K562 (cell line): Measurements from ENCODE around the gene STOM. TPM values are rescaled to one million over a fixed set of nuclear protein-coding genes. Genes with fewer than 3 reads are reported as not detected.

Experiments
- ATAC-seq: fragments of 200-7000 bp; cut with Tn5 transposase; 3 replicates; pipeline ENCODE4 v1.9.1; 2020; ENCODE audit warnings: moderate library complexity
- BruUV-seq: library from RNA; stranded (reverse); fragments of 400-500 nt; replicated peaks from 2 replicates; lab custom pipeline; 2021; lab: Mats Ljungman, UMichigan
- CTCF ChIA-PET: fragments of 300-600 bp; formaldehyde crosslinking; extraction: SDS; loops from one replicate; lab custom pipeline; 2021; ENCODE audit warnings: low intra/inter-chr PET ratio; lab: Yijun Ruan, JAX
- POLR2A ChIA-PET: fragments of 300-600, 350-650 bp; sonication (Branson Sonifier 250); formaldehyde crosslinking; extraction: SDS; loops from one replicate; lab custom pipeline; 2021; ENCODE audit warnings: antibody characterized with exemption, inconsistent platforms; lab: Yijun Ruan, JAX
- DNase-seq, 4 experiments: peaks; one replicate each; pipeline versions ENCODE4 v3.0.0 to v3.0.0-alpha.2; 2011 to 2018; ENCODE audit warnings: low spot score in 3 of 4, mixed read lengths in 3 of 4; ENCODE audit errors: extremely low read depth in 1 of 4
- FAIRE-seq: peaks from 2 replicates; lab custom pipeline; 2011; peaks lifted over from hg19 to GRCh38; lab: Jason Lieb, UNC
- H2AFZ ChIP-seq: 2 replicates; pipeline ENCODE4 v1.6.0; 2011; ENCODE audit warnings: low read depth, low read length, control low read depth, inconsistent platforms
- H3K27ac ChIP-seq: fragments of 200-600 bp; 3 replicates; pipeline ENCODE4 v1.8.0; 2011; ENCODE audit warnings: low read depth, mild to moderate bottlenecking, control low read depth, inconsistent platforms, low read length, moderate library complexity, mixed read lengths; ENCODE audit errors: extremely low read depth
- H3K27me3 ChIP-seq, 2 experiments: fragments of 300-600 bp in 1 of 2; 2 replicates in 1 of 2; 3 replicates in 1 of 2; pipeline versions ENCODE4 v1.6.0 to v1.8.0; 2011; ENCODE audit warnings: inconsistent platforms in 2 of 2, low read length in 2 of 2, mild to moderate bottlenecking in 1 of 2, mixed read lengths in 1 of 2, moderate library complexity in 1 of 2; ENCODE audit not compliant: control insufficient read depth in 2 of 2, insufficient read depth in 2 of 2
- H3K36me3 ChIP-seq: fragments of 300-600 bp; 3 replicates; pipeline ENCODE4 v1.8.0; 2011; ENCODE audit warnings: mild to moderate bottlenecking, low read length, inconsistent platforms; ENCODE audit not compliant: control insufficient read depth, insufficient read depth
- H3K4me1 ChIP-seq, 2 experiments: fragments of 200-600 bp in 1 of 2; replicated peaks in 1 of 2; 2 replicates in 1 of 2; 3 replicates in 1 of 2; pipeline versions ENCODE4 v1.5.1 to v1.8.0; 2011; ENCODE audit warnings: inconsistent platforms in 2 of 2, low read length in 2 of 2, mild to moderate bottlenecking in 1 of 2, mixed read lengths in 1 of 2, moderate library complexity in 1 of 2; ENCODE audit not compliant: control insufficient read depth in 2 of 2, insufficient read depth in 2 of 2
- H3K4me2 ChIP-seq: 2 replicates; pipeline ENCODE4 v1.6.1; 2011; ENCODE audit warnings: low read length, control low read depth, inconsistent platforms, mixed read lengths; ENCODE audit not compliant: insufficient read depth
- H3K4me3 ChIP-seq: fragments of 200-600 bp; sonication (generic), shearing (Covaris generic); 2 replicates; pipeline ENCODE4 v1.5.1; 2016; ENCODE audit warnings: control low read depth, inconsistent platforms
- H3K79me2 ChIP-seq: fragments of 200-600 bp; 3 replicates; pipeline ENCODE4 v1.8.0; 2011; ENCODE audit warnings: low read length, inconsistent platforms; ENCODE audit not compliant: control insufficient read depth, insufficient read depth
- H3K9ac ChIP-seq, 2 experiments: 2 replicates each; pipeline versions ENCODE4 v1.6.0 to v1.6.1; 2011; ENCODE audit warnings: low read depth in 2 of 2, low read length in 2 of 2, control low read depth in 1 of 2, inconsistent platforms in 1 of 2, mild to moderate bottlenecking in 1 of 2, mixed read lengths in 1 of 2; ENCODE audit not compliant: insufficient read depth in 1 of 2
- H3K9me1 ChIP-seq: one replicate; pipeline ENCODE4 v1.6.0; 2011; ENCODE audit warnings: inconsistent platforms, mild to moderate bottlenecking, low read length, moderate library complexity; ENCODE audit not compliant: control insufficient read depth, insufficient read depth
- H3K9me3 ChIP-seq: replicated peaks from 2 replicates; pipeline ENCODE4 v1.5.1; 2011; ENCODE audit warnings: low read depth, low read length, inconsistent platforms; ENCODE audit not compliant: control insufficient read depth, insufficient read depth
- H4K20me1 ChIP-seq: replicated peaks from 2 replicates; pipeline ENCODE4 v1.6.1; 2011; ENCODE audit warnings: low read length, inconsistent platforms, mixed read lengths; ENCODE audit not compliant: control insufficient read depth, insufficient read depth
- CBFA2T3 ChIP-seq: fragments of 450-650 bp; IDR thresholded peaks from 2 replicates; pipeline ENCODE4 v1.6.1; 2017
- DPF2 ChIP-seq: fragments of 450-650 bp; IDR thresholded peaks from 2 replicates; pipeline ENCODE4 v1.6.1; 2016
- ETV1 ChIP-seq: fragments of 450-650 bp; conservative IDR thresholded peaks from 2 replicates; pipeline ENCODE4 v1.6.1; 2016; ENCODE audit warnings: missing genetic modification characterization, control low read depth, low read depth, missing compliant biosample characterization
- ETV5 ChIP-seq: sonication (generic); formaldehyde crosslinking; IDR thresholded peaks from 2 replicates; pipeline ENCODE4 v1.4.0; 2020; ENCODE audit warnings: low read depth, mild to moderate bottlenecking, missing genetic modification reagents
- GABPA ChIP-seq: fragments of 200-800 bp; sonication (Bioruptor generic); conservative IDR thresholded peaks from 2 replicates; pipeline ENCODE4 v1.6.1; 2016; ENCODE audit warnings: low read depth, missing genetic modification characterization, missing compliant biosample characterization
- ID3 ChIP-seq, 2 experiments: fragments of 250-450 bp in 1 of 2; fragments of 450-650 bp in 1 of 2; sonication (Bioruptor Pico) in 1 of 2; IDR thresholded peaks; 2 replicates each; pipeline versions ENCODE4 v1.6.1 to v1.8.0; 2016 to 2021; ENCODE audit warnings: mild to moderate bottlenecking in 2 of 2, moderate library complexity in 2 of 2, missing compliant biosample characterization in 1 of 2, missing genetic modification characterization in 1 of 2
- MECOM ChIP-seq: fragments of 250-450 bp; sonication (Bioruptor Pico); IDR thresholded peaks from 2 replicates; pipeline ENCODE4 v1.8.0; 2022; ENCODE audit warnings: inconsistent platforms
- MEIS2 ChIP-seq: fragments of 450-650 bp; IDR thresholded peaks from 2 replicates; pipeline ENCODE4 v1.6.1; 2014; ENCODE audit warnings: mild to moderate bottlenecking; ENCODE audit not compliant: partially characterized antibody
- POLR2H ChIP-seq: IDR thresholded peaks from 2 replicates; pipeline ENCODE4 v1.6.1; 2016; ENCODE audit warnings: missing genetic modification characterization, low read depth, mild to moderate bottlenecking, control low read depth, missing compliant biosample characterization, moderate library complexity
- RBBP5 ChIP-seq: fragments of 200-600 bp; sonication (generic); IDR thresholded peaks from 2 replicates; pipeline ENCODE4 v1.6.1; 2012; ENCODE audit warnings: borderline replicate concordance, mild to moderate bottlenecking, low read length, control low read depth, inconsistent platforms; ENCODE audit not compliant: insufficient read depth, poor library complexity, severe bottlenecking
- SNIP1 ChIP-seq: fragments of 450-650 bp; IDR thresholded peaks from 2 replicates; pipeline ENCODE4 v1.7.1; 2017; ENCODE audit warnings: low read depth, mild to moderate bottlenecking
- TCF3 ChIP-seq: sonication (generic); formaldehyde crosslinking; IDR thresholded peaks from 2 replicates; pipeline ENCODE4 v1.4.0; 2020; ENCODE audit warnings: mild to moderate bottlenecking, missing genetic modification reagents
- ZNF384 ChIP-seq: IDR thresholded peaks from 2 replicates; pipeline ENCODE4 v1.6.1; 2012; ENCODE audit warnings: low read depth, low read length, improper control_type of control experiment
- ZNF395 ChIP-seq: fragments of 200-800 bp; sonication (Bioruptor generic); IDR thresholded peaks from 2 replicates; pipeline ENCODE4 v1.6.1; 2017; ENCODE audit warnings: missing genetic modification characterization, missing compliant biosample characterization
- ZNF551 ChIP-seq: fragments of 250-450 bp; sonication (Bioruptor Pico); IDR thresholded peaks from 2 replicates; pipeline ENCODE4 v1.5.0; 2021; ENCODE audit warnings: mild to moderate bottlenecking, moderate library complexity
- WGBS: fragments of 100-300 bp; shearing (Covaris generic); methylation state at CpG from one replicate; pipeline ENCODE4 v1.1.6; 2016; ENCODE audit warnings: low coverage, mixed read lengths; ENCODE audit not compliant: insufficient coverage; ENCODE audit errors: missing lambda C conversion rate; 5-methylcytosine and 5-hydroxymethylcytosine counted together
- in situ Hi-C: fragments of 300-500 bp; cut with MboI; formaldehyde crosslinking; loops from 4 replicates; pipeline ENCODE4 v1.15.0; 2018; ENCODE audit warnings: inconsistent platforms, mixed read lengths
- intact Hi-C: fragments of 100-400 bp; cut with micrococcal nuclease; formaldehyde crosslinking; loops from 2 replicates; pipeline ENCODE4 v1.14.2; 2022
- polyA plus RNA-seq, 8 experiments: library from polyadenylated mRNA; depleted of rRNA in 4 of 8; stranded (reverse) in 5 of 8; unstranded in 3 of 8; fragments of >200 nt; fragmentation: Nextera tagmentation in 2 of 8; fragmentation: Illumina TruSeq in 1 of 8; extraction: Ambion mirVana in 2 of 8; extraction: Trizol in 1 of 8; gene quantifications; 2 replicates each; pipeline versions ENCODE4 v1.2.1 to v1.2.3, GENCODE V29; 2011 to 2014; ENCODE audit warnings: inconsistent platforms in 1 of 8, missing spikeins in 1 of 8
- total RNA-seq, 7 experiments: library from RNA; depleted of rRNA in 6 of 7; stranded (reverse); fragments of >200 nt in 6 of 7; fragmentation: Illumina TruSeq in 2 of 7; extraction: Trizol in 2 of 7; gene quantifications; 2 replicates each; pipeline versions ENCODE4 v1.2.1 to v1.2.3, GENCODE V29; 2011 to 2021; ENCODE audit warnings: low replicate concordance in 1 of 7
- TF ChIP-seq, protein P1 (sequence below), 2 experiments: fragments of 450-650 bp in 1 of 2; sonication (generic) in 1 of 2; formaldehyde crosslinking; conservative IDR thresholded peaks; 2 replicates each; pipeline versions ENCODE4 v1.4.0 to v1.8.1; 2020 to 2022; ENCODE audit warnings: mild to moderate bottlenecking in 1 of 2, missing genetic modification reagents in 1 of 2
- TF ChIP-seq, protein P2 (sequence below): sonication (generic); formaldehyde crosslinking; IDR thresholded peaks from 2 replicates; pipeline ENCODE4 v1.8.0; 2022; ENCODE audit warnings: missing genetic modification reagents, mild to moderate bottlenecking, moderate library complexity, borderline replicate concordance

STOM gene
- total and polyA plus RNA-seq, 9 of the 15 experiments (the other 6 are each of a cell fraction or from before 2014, with no cell fraction given) = 23.2 to 140 (median 43.9) TPM

GRCh38 chr9:121393318-121393717, 23.3 kb upstream of the STOM start:
- peak overlapping the region; percentile 48 for H3K27ac ChIP-seq
- CTCF ChIA-PET = no interaction called here
- WGBS = 2% methylated on average over 2 of the region's 2 CpGs
- no peak for TF ChIP-seq ID3 (CRISPR knock-in tag; IDR thresholded peaks at IDR 0.05)
- TF ChIP-seq ID3 (tag; IDR thresholded peaks at IDR 0.05) = 0 out of 2 replicates have a peak, but pooled peaks have one; percentile 25
- peak; percentile 46 for TF ChIP-seq CBFA2T3
- TF ChIP-seq TCF3 (CRISPR knock-in tag) = peak; percentile 65
- TF ChIP-seq, protein P1, sequence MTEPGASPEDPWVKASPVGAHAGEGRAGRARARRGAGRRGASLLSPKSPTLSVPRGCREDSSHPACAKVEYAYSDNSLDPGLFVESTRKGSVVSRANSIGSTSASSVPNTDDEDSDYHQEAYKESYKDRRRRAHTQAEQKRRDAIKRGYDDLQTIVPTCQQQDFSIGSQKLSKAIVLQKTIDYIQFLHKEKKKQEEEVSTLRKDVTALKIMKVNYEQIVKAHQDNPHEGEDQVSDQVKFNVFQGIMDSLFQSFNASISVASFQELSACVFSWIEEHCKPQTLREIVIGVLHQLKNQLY (CRISPR knock-in tag; conservative IDR thresholded peaks at IDR 0.05) = no peak
- peak; percentile 73 for TF ChIP-seq ETV1 (tag)
- TF ChIP-seq POLR2H = 0 out of 2 replicates have a peak, but pooled peaks have one; percentile 25
- TF ChIP-seq GABPA (tag) = 0 out of 2 replicates have a peak, but pooled peaks have one; percentile 41
- TF ChIP-seq RBBP5 = no peak
- TF ChIP-seq SNIP1 = no peak
- TF ChIP-seq, protein P2, sequence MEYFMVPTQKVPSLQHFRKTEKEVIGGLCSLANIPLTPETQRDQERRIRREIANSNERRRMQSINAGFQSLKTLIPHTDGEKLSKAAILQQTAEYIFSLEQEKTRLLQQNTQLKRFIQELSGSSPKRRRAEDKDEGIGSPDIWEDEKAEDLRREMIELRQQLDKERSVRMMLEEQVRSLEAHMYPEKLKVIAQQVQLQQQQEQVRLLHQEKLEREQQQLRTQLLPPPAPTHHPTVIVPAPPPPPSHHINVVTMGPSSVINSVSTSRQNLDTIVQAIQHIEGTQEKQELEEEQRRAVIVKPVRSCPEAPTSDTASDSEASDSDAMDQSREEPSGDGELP (CRISPR knock-in tag) = no peak
- 0 out of 2 replicates have a peak, but pooled peaks have one; percentile 31 for TF ChIP-seq ZNF395 (CRISPR knock-in tag)
- TF ChIP-seq ZNF551 = no peak
- peak; percentile 67 for TF ChIP-seq ETV5 (CRISPR knock-in tag)
- 0 out of 2 replicates have a peak, but pooled peaks have one; percentile 9 for TF ChIP-seq ZNF384
- peak; percentile 17 for TF ChIP-seq MEIS2
- peak; percentile 52; the same call in 1 of the 2 replicates for TF ChIP-seq MECOM
- peak; percentile 18; the same call in 1 of the 2 replicates for TF ChIP-seq DPF2

More at GRCh38 chr9:121393318-121393717, 23.3 kb upstream of the STOM start:
- DNase-seq (peak in 2 of 4 experiments; percentile 30 to 50), FAIRE-seq (no peak), ATAC-seq (peak; percentile 33; the same call in 2 of the 3 replicates)
- in situ Hi-C loops (loop anchor here (10.0 kb wide), 1 partner anchor 639 kb away; no protein-coding TSS in a partner anchor), intact Hi-C loops (loop anchor here (10.0 kb wide), 1 partner anchor 409 kb away; no protein-coding TSS in a partner anchor)
- peak overlapping the region; percentile 39; the same call in 1 of the 2 replicates for H3K4me2 ChIP-seq
- no peak overlapping the region for H3K9ac ChIP-seq
- peaks cover 0 to 17% of the 10 kb centered on the region in 2 experiments; a peak in 3 of 5 replicates for H3K4me1 ChIP-seq
- H3K27me3 ChIP-seq = no peaks in the 10 kb centered on the region
- H3K4me3 ChIP-seq = no peak overlapping the region
- H4K20me1 ChIP-seq = no peaks in the 10 kb centered on the region
- H3K9me1 ChIP-seq = no peaks in the 10 kb centered on the region
- no peaks in the 10 kb centered on the region for H3K9me3 ChIP-seq
- no peaks in the 10 kb centered on the region for H3K79me2 ChIP-seq
- POLR2A ChIA-PET = interaction anchor here (0.6 to 1.4 kb wide), 3 partner anchors 59 to 194 kb away, joined by 3 to 5 read pairs (median 3); no protein-coding TSS in a partner anchor
- H3K36me3 ChIP-seq = no peaks in the 10 kb centered on the region; the same call in 2 of the 3 replicates
- H2AFZ ChIP-seq = peak overlapping the region; percentile 46
- no TSS peak for BruUV-seq
